GM18873 (cell line): ENCODE data around the gene RNF115.

Source experiments
- ATAC-seq: cut with Tn5 transposase; IDR thresholded peaks from one replicate; pipeline ENCODE4 v1.9.1; 2021; ENCODE audit warnings: mild to moderate bottlenecking, moderate library complexity, moderate number of reproducible peaks; ENCODE audit not compliant: unreplicated experiment, low FRiP score

The RNF115 gene

DNA sequence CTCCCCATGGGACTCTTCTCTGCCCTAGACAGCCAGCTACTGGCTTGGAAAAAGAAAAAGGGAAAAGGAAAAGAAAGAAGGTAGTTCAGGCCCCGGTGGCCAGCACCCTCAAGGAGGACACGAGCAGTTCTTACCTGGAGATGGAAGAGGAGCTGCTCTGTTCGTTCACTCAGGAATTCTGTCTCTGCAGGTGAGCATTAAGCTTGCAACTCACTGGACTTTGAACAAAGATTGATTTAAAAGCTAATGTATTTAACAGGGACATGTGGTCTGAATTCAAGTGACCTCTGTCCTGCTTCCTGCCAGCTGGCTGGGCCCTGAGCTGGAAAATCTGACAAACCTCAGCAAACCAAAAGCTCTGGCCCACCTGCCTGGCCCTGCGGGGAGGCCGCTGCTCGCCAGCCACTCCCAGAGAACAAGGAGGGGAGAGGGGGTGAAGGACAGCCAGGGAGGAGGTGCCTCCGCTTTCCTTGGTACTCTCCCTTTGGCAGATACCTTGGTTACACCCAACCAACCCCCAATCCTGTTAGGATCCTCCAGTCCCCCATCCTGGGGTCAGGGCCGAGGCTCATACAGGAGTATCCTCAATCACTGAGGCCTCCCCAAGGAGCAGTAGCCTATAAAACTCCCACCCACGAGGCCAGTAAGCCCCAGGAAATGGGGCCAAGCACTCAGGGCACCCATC, 116.6 kb downstream of the RNF115 start, which contains the start of gene PDZK1:
Gene PDZK1 (minus strand): TSS at position 186 of the 685 bp plus-strand sequence. CDS start 19,347 bp downstream, outside the sequence.
- ATAC-seq, result no peak

DNA sequence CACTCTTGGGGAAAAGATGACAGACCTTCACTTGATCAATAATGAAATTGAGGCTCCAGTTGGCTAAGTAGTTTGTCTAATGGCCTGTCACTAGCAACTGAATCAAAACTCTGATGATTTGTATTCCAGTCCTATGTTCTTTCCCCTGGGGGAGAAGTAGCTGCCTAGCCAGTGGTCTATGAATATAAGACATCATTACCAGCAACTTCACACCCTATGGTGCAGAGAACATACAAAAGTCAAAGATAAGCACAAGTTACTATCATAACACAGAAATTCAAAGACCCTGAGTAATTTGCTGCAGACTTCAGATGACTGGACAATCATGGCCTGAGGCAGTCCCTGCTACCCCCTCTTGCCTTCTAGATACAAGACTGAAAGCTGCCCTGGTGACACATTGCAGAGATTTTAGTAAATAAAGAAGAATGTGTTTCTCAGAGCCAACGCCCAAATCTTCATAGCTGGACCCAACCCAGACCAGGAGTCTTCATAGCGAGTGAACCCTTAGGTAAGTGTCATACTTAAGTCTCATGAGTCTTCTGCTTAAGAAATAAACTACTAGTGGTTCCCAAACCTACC, 117.7 kb downstream of the RNF115 start:
- ATAC-seq, result no peak

DNA sequence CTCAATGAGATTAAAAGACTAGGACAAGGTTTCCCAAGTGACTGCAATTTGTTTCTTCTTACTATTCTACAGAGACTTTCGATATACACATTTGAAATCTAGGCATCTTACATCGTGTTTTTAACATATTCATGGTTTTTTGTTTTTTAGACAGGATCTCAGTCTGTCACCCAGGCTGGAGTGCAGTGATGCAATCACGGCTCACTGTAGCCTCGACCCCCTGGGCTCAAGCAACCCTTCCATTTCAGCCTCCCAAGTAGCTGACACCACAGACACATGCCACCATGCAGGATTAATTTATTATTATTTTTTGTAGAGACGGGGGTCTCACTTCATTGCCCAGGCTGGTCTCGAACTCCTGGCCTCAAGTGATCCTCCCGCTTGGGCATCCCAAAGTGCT, 118.3 kb downstream of the RNF115 start:
- no peak for ATAC-seq

- ATAC-seq, result no peak
Measured at GRCh38 chr1:145702826-145703225, 121.1 kb downstream of the RNF115 start.

GRCh38 chr1:145702052-145702451, 121.8 kb downstream of the RNF115 start:
- ATAC-seq, result no peak

GRCh38 chr1:145701306-145701862, 122.5 kb downstream of the RNF115 start:
- ATAC-seq, result no peak

- ATAC-seq, result no peak
Measured at GRCh38 chr1:145696630-145696960, 127.3 kb downstream of the RNF115 start.

- ATAC-seq, result no peak
Measured at GRCh38 chr1:145695821-145696629, 127.9 kb downstream of the RNF115 start.

- ATAC-seq, result no peak
Measured at GRCh38 chr1:145692785-145693443, 131.0 kb downstream of the RNF115 start.

GRCh38 chr1:145690587-145691558, 133.0 kb downstream of the RNF115 start:
- ATAC-seq, result no peak

- no peak for ATAC-seq
Measured at GRCh38 chr1:145689922-145690321, 134.0 kb downstream of the RNF115 start.

DNA sequence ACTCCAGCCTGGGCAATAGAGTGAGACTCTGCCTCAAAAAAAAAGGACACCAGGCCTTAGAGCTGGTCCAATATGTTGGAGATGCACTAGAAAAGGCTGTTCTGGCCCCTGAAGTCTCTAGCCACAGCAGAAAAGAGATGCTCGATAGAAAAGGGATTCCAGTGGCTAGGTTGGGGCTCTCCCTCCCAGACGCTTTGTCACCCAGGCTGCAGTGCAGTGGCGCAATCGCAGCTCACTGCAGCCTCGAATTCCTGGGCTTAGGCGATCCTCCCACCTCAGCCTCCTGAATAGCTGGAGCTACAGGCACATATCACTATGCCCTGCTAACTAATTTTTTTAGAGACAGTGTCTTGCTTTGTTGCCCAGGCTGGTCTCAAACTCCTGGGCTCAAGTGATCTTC, 135.0 kb downstream of the RNF115 start:
- ATAC-seq, result no peak
